ENCODE results near the gene CELSR1.

GRCh38 chr22:46456818-46457163 lies 80.6 kb downstream of the CELSR1 start:
- no peak for TF ChIP-seq POLR2A (IDR thresholded peaks at IDR 0.05; ENCODE audit: low read length)
- no peak for TF ChIP-seq GATA1 (IDR thresholded peaks at IDR 0.05; ENCODE audit: low read depth, low read length)

Measured in erythroblast (primary cell).